GM21825 (cell line): ENCODE measurements around the gene MAPT.

Source experiments
- ATAC-seq: cut with Tn5 transposase; IDR thresholded peaks from one replicate; pipeline ENCODE4 v1.9.1; 2021; ENCODE audit warnings: mild to moderate bottlenecking, moderate library complexity; ENCODE audit not compliant: unreplicated experiment

Gene MAPT

DNA sequence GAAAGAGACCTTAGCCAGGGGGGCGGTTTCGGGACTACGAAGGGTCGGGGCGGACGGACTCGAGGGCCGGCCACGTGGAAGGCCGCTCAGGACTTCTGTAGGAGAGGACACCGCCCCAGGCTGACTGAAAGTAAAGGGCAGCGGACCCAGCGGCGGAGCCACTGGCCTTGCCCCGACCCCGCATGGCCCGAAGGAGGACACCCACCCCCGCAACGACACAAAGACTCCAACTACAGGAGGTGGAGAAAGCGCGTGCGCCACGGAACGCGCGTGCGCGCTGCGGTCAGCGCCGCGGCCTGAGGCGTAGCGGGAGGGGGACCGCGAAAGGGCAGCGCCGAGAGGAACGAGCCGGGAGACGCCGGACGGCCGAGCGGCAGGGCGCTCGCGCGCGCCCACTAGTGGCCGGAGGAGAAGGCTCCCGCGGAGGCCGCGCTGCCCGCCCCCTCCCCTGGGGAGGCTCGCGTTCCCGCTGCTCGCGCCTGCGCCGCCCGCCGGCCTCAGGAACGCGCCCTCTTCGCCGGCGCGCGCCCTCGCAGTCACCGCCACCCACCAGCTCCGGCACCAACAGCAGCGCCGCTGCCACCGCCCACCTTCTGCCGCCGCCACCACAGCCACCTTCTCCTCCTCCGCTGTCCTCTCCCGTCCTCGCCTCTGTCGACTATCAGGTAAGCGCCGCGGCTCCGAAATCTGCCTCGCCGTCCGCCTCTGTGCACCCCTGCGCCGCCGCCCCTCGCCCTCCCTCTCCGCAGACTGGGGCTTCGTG lies at the start of gene MAPT:
MAPT (plus strand) TSS at position 533 of the 763 bp plus-strand sequence. CDS start 67,784 bp downstream, outside the sequence.
- ATAC-seq, result peak; percentile 65

- no peak for ATAC-seq
Observed at GRCh38 chr17:45844695-45845375, 49.5 kb upstream of the MAPT start, which contains the start of gene SPPL2C. SPPL2C (plus strand) TSS chr17:45844881; CDS start chr17:45844907, 26 bp downstream.

- ATAC-seq, result no peak
Observed at GRCh38 chr17:45845376-45846185, 48.8 kb upstream of the MAPT start.

DNA sequence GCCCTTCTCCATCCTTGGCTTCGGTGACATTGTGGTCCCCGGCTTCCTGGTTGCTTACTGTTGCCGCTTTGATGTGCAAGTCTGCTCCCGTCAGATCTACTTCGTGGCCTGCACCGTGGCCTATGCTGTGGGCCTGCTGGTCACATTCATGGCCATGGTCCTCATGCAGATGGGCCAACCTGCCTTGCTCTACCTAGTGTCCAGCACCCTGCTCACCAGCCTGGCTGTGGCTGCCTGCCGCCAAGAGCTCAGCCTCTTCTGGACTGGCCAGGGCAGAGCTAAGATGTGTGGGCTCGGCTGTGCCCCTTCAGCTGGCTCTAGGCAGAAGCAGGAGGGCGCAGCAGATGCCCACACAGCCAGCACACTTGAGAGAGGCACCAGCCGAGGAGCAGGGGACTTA lies 48.1 kb upstream of the MAPT start:
- ATAC-seq, result no peak

DNA sequence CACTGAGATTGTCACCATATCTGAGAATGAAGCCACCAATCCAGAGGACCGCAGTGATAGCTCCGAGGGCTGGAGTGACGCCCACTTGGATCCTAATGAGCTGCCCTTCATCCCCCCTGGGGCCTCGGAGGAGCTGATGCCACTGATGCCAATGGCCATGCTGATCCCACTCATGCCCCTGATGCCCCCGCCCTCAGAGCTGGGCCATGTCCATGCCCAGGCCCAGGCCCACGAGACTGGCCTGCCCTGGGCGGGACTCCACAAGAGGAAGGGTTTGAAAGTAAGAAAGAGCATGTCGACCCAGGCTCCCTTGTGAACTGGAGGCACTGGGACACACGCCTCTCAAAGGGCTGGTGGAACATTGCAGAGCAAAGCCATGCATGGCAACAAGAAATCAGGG lies 47.7 kb upstream of the MAPT start:
- no peak for ATAC-seq

DNA sequence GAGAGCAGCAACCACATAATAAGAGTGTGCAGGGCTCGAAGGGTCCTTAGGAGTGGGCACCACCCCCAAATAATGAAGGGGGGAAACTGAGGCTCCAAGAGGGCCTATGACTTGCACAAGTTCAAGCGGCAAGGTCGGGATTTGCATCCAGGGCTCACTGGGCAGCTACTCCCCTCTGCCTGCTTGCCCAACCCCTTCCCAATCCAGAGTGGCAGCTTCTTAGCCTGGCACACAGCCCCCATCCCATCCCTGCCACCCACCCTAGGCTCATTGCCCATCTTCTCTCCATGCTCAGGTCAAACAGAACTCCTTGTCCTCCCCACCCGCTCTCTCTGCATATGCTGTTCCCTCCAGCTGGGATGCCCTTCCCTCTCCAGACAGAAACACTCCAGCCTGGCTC lies 47.3 kb upstream of the MAPT start:
- no peak for ATAC-seq

DNA sequence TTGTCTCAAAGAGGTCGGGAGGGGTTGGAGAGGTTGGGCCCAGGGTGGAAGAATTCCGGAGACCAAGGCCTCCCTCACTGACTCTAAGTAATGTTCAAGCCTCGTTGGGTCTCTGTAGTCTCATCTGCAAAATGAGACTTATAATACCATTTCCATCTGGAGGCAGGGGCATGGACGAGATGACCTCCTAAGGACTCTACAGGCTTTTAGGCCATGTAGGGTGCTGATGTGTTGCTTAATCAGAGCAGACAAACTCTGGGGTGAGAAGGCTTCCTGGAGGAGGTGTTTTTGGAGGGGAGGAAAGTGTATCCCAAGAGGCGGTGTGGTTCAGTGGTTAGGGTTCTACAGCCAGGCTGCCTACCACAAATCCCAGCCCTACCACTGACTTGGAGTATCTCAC lies 46.6 kb upstream of the MAPT start:
- no peak for ATAC-seq

GRCh38 chr17:45848405-45848804 lies 45.9 kb upstream of the MAPT start:
- ATAC-seq, result no peak

DNA sequence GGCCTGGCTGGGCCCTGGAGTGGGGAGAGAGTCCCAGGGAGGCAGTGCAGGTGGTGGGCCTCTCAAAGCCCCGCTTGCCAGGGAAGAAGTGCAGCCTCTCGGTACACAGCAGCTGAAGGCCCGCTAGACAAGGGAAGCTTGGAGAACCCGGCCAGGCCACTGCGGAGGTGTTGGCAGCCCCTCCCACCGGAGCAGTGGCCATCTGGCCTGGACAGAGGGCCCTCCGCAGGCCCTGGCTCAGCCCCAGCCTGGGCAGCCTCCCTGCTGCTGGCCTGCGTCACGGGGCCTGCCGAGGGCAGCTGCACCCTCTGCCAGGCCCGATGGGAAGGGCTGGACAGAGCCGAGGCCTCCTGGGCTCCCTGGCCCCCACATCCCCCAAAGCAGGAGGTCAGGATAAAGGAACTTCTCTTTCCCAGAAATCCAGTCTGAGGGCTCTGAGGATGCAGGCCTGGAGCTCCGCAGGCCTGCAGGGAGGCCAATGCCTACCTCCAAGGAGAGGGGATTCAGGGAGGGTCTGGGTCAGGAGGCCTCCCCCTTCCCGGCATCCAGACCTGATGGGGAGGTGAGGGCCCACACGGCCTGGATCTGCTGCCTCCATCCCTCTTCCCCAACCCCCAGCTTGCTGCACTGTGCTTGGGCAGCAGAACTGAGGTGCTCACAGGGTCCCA lies 45.4 kb upstream of the MAPT start:
- no peak for ATAC-seq

DNA sequence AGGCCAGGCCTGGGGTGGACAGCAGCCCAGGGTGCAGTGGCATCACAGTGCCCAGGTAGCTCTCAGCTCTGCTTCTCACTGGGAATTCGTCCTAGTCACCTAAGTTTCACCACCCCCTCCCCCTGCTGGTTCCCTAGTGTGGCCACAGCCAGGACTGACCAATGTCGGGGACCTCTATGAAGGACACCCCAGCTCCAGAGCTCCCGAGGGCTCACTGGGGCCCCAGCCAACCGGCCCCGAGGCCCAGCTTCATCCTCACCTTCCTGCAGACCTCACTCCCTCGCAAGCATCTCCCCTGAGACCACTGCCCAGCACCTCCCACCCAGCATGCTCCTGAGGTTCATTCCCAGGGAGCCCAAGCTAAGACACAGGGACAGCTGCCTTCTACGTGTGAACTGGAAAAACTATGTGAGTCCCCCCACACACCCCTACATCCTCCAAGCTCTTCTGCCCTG lies 44.8 kb upstream of the MAPT start:
- no peak for ATAC-seq

DNA sequence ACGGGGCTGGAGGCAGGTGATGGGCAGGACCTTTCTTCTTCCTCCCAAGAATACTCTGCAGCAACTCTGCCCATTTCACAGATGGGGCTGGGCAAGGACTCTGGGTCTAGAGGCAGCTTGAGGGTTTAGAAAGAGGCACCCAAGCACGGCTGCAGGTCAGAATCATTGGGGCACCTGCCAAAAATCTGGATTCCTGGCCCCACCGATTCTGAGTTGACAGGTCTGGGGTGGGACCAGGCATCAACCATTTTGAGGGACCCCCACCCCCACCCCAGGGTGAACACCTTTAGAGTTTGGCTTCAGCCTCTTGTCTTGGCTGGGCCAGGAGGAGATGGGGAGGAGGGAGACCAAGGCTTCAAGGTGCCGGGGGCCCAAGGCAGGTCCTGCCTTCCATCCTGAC lies 44.3 kb upstream of the MAPT start:
- no peak for ATAC-seq

DNA sequence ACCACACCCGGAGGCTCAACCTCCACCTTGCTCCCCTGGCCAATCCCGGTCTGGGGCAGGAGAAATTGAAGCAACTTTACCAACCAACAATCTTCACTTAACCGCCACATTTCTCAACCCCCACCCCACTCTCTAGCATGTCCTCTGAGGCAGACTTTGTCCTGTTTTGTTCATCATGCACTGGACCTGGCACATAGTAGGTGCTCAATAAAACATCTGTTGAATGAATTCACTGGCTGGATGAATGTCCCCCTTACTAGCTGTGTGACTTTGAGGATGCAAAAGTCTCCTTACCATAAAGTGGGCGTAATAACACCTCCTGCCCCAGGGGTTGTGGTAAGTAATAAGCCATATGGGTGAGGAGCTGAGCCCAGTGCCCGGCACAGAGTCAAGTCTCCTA lies 43.9 kb upstream of the MAPT start:
- ATAC-seq, result no peak

DNA sequence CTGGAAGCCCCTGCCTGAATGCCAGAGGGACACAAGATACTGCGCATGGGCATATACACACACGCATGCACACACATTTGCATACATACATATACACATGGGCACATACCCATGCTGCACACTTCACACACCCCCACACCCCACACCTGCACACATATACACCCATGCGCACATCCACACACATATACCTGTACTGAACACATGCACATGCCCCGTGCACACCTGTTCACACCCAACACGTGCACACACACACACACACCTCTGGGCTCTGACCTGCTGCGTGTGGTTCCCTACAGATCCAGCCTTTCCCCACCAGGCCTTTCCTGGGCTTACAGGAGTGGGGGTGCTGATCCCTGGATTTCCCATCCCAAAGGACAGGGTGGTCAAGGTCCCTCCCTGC lies 43.3 kb upstream of the MAPT start:
- no peak for ATAC-seq

DNA sequence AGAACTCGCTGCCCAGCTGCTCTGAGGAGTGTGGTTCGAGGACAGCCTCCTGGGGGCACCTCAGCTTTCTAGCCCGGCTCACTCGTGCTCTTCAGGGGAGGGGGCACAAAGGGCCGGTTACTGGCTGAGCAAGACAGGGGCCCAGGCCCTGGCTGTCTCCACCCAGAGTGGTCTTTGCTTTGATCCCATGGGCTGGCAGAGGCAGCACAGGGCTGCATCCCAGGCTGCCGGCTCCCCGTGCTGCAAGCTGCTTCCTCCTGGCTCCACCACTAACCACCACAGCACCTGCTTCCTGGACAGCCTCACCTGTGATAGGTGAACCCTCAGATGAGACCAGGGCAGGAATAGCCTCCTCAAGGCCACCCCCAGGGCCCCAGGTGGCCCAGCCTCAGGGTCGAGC lies 42.9 kb upstream of the MAPT start:
- no peak for ATAC-seq

- ATAC-seq, result no peak
Observed at GRCh38 chr17:45851873-45852272, 42.5 kb upstream of the MAPT start.

GRCh38 chr17:45852535-45853297 lies 41.6 kb upstream of the MAPT start:
- no peak for ATAC-seq

DNA sequence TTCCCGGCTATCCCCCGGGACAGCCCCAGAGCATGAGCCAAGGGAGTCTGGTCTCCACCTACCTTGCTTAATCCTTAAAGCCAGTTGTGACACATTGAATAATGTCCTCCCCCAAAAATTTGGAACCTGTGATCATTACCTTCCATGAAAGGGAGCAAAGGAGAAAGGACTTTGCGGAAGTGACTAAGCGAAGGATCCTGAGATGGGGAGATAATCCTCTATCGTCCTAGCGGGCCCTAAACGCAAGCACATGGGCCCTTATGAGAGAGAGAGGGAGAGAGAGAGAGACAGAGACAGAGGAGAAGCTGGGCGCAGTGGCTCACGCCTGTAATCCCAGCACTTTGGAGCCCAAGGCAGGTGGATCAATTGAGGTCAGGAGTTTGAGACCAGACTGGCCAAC lies 40.1 kb upstream of the MAPT start:
- no peak for ATAC-seq

DNA sequence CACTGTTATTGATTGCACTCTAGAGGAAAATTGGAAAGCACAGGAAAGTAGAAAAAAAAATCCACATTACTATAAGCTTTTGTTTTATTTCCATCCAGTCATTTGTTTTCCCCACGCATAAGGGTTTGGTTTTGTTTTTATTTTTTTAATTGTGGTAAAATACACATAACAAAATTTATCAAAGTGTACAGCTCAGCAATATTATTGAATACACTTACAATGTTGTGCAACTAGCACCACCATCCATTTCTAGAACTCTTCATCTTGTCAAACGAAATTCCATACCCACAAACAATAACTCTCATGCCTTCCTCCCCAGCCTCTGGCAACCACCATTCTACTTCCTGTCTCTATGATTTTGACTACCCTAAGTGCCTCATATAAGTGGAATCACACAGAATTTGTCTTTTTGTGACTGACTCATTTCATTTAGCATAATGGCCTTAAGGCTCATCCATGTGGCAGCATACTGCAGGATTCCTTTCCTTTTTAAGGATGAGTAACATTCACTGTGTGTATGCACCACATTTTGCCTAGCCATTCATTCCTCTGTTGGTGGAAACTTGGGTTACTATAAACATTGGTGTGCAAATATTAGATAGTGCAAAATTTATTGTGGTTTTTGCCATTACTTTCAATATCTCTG lies 38.5 kb upstream of the MAPT start:
- ATAC-seq, result no peak

- ATAC-seq, result no peak
Observed at GRCh38 chr17:45857977-45858708, 36.2 kb upstream of the MAPT start.
